Measurements from ENCODE around the gene TEFM. TPM values are rescaled to one million over a fixed set of nuclear protein-coding genes. Genes with fewer than 3 reads are reported as not detected.

Gene TEFM
- total and polyA plus RNA-seq, 2 experiments from 2014 or later = 14.2 to 19.2 TPM

- H3K27ac ChIP-seq = no peak overlapping the region
- H3K4me2 ChIP-seq = no peak overlapping the region
- no peaks in the 10 kb centered on the region for H3K4me1 ChIP-seq (ENCODE audit: insufficient read depth)
- WGBS (ENCODE audit: low lambda C conversion rate, missing lambda C conversion rate) = 96% methylated on average over 5 of the region's 5 CpGs
- no peaks in the 10 kb centered on the region for H3K27me3 ChIP-seq
- TF ChIP-seq EZH2 (IDR thresholded peaks at IDR 0.05; ENCODE audit: borderline replicate concordance) = no peak
- no peak for TF ChIP-seq EZH2phosphoT487 (IDR thresholded peaks at IDR 0.05; ENCODE audit: low read depth, severe bottlenecking, unreplicated experiment)
- TF ChIP-seq, protein P1, sequence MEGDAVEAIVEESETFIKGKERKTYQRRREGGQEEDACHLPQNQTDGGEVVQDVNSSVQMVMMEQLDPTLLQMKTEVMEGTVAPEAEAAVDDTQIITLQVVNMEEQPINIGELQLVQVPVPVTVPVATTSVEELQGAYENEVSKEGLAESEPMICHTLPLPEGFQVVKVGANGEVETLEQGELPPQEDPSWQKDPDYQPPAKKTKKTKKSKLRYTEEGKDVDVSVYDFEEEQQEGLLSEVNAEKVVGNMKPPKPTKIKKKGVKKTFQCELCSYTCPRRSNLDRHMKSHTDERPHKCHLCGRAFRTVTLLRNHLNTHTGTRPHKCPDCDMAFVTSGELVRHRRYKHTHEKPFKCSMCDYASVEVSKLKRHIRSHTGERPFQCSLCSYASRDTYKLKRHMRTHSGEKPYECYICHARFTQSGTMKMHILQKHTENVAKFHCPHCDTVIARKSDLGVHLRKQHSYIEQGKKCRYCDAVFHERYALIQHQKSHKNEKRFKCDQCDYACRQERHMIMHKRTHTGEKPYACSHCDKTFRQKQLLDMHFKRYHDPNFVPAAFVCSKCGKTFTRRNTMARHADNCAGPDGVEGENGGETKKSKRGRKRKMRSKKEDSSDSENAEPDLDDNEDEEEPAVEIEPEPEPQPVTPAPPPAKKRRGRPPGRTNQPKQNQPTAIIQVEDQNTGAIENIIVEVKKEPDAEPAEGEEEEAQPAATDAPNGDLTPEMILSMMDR (IDR thresholded peaks at IDR 0.05; ENCODE audit: poor library complexity) = no peak
- H3K36me3 ChIP-seq (replicated peaks; ENCODE audit: insufficient read depth, low read depth) = no peaks in the 10 kb centered on the region
- DNase-seq (ENCODE audit: low spot score) = no peak
- peaks cover 5% of the 10 kb centered on the region for H3K79me2 ChIP-seq
- H3K4me3 ChIP-seq = no peak overlapping the region
- no peaks in the 10 kb centered on the region for H4K20me1 ChIP-seq (ENCODE audit: insufficient read depth, poor library complexity, severe bottlenecking)
- H2AFZ ChIP-seq = no peak overlapping the region
- no peaks in the 10 kb centered on the region for H3K9me3 ChIP-seq (ENCODE audit: low read depth)
- no peaks in the 10 kb centered on the region for H3K9me2 ChIP-seq (replicated peaks; ENCODE audit: insufficient read depth)
These were observed 8.7 kb downstream of the TEFM start for GRCh38 chr17:30897311-30897710.

DNA sequence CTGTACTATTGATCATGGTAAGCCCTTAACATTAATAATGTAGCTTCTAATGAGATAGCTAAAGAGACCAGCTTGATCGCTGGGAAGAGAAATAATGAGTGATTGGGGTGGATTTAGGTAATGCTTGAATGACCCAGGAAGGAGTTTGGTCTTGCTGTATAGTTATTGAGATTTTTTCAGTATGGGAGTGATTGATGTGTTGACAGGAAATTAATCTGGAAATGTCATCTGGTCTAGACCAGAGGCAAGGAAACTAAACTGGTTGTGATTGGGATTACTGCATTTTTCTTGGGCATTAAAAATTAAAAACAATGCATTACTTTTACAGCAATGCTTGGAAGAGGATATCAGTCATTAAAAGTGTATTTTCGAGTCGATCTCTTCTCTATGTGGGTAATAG, 11.8 kb downstream of the TEFM start:
- Histone ChIP-seq H2AFZ (no peak overlapping the region), H3K9me2 (replicated peaks; ENCODE audit: insufficient read depth) (no peaks in the 10 kb centered on the region), H3K4me1 (ENCODE audit: insufficient read depth) (no peaks in the 10 kb centered on the region), H3K4me2 (no peak overlapping the region), H3K27ac (no peak overlapping the region), H3K4me3 (no peak overlapping the region), H3K9me3 (ENCODE audit: low read depth) (no peaks in the 10 kb centered on the region), H3K36me3 (replicated peaks; ENCODE audit: insufficient read depth, low read depth) (no peaks in the 10 kb centered on the region), H3K27me3 (no peaks in the 10 kb centered on the region), H4K20me1 (ENCODE audit: insufficient read depth, poor library complexity, severe bottlenecking) (no peaks in the 10 kb centered on the region), H3K79me2 (no peaks in the 10 kb centered on the region)
- DNase-seq (ENCODE audit: low spot score) = no peak
- 96% methylated on average over 3 of the region's 3 CpGs for WGBS (ENCODE audit: low lambda C conversion rate, missing lambda C conversion rate)
- TF ChIP-seq, protein P1 (IDR thresholded peaks at IDR 0.05; ENCODE audit: poor library complexity) = no peak

GRCh38 chr17:30886187-30886586, 19.9 kb downstream of the TEFM start:
- H3K27ac ChIP-seq = no peak overlapping the region
- no peaks in the 10 kb centered on the region for H3K9me2 ChIP-seq (replicated peaks; ENCODE audit: insufficient read depth)
- 96% methylated on average over 5 of the region's 5 CpGs for WGBS (ENCODE audit: low lambda C conversion rate, missing lambda C conversion rate)
- no peak overlapping the region for H3K4me3 ChIP-seq
- no peaks in the 10 kb centered on the region for H4K20me1 ChIP-seq (ENCODE audit: insufficient read depth, poor library complexity, severe bottlenecking)
- no peaks in the 10 kb centered on the region for H3K4me1 ChIP-seq (ENCODE audit: insufficient read depth)
- no peak overlapping the region for H2AFZ ChIP-seq
- no peaks in the 10 kb centered on the region for H3K79me2 ChIP-seq
- H3K9me3 ChIP-seq (ENCODE audit: low read depth) = no peaks in the 10 kb centered on the region
- H3K36me3 ChIP-seq (replicated peaks; ENCODE audit: insufficient read depth, low read depth) = no peaks in the 10 kb centered on the region
- no peak overlapping the region for H3K4me2 ChIP-seq
- DNase-seq (ENCODE audit: low spot score) = no peak
- no peaks in the 10 kb centered on the region for H3K27me3 ChIP-seq
- no peak for TF ChIP-seq EZH2 (IDR thresholded peaks at IDR 0.05; ENCODE audit: borderline replicate concordance)
- TF ChIP-seq, protein P1 (IDR thresholded peaks at IDR 0.05; ENCODE audit: poor library complexity) = no peak
- no peak for TF ChIP-seq EZH2phosphoT487 (IDR thresholded peaks at IDR 0.05; ENCODE audit: low read depth, severe bottlenecking, unreplicated experiment)

- no peaks in the 10 kb centered on the region for H3K79me2 ChIP-seq
- H4K20me1 ChIP-seq (ENCODE audit: insufficient read depth, poor library complexity, severe bottlenecking) = no peaks in the 10 kb centered on the region
- 98% methylated on average over 6 of the region's 6 CpGs for WGBS (ENCODE audit: low lambda C conversion rate, missing lambda C conversion rate)
- no peaks in the 10 kb centered on the region for H3K9me3 ChIP-seq (ENCODE audit: low read depth)
- no peaks in the 10 kb centered on the region for H3K36me3 ChIP-seq (replicated peaks; ENCODE audit: insufficient read depth, low read depth)
- H3K4me2 ChIP-seq = no peak overlapping the region
- H3K9me2 ChIP-seq (replicated peaks; ENCODE audit: insufficient read depth) = no peaks in the 10 kb centered on the region
- DNase-seq (ENCODE audit: low spot score) = no peak
- H3K27me3 ChIP-seq = no peaks in the 10 kb centered on the region
- H3K27ac ChIP-seq = no peak overlapping the region
- no peak overlapping the region for H3K4me3 ChIP-seq
- H3K4me1 ChIP-seq (ENCODE audit: insufficient read depth) = no peaks in the 10 kb centered on the region
- TF ChIP-seq, protein P1 (IDR thresholded peaks at IDR 0.05; ENCODE audit: poor library complexity) = no peak
- TF ChIP-seq EZH2 (IDR thresholded peaks at IDR 0.05; ENCODE audit: borderline replicate concordance) (no peak), EZH2phosphoT487 (IDR thresholded peaks at IDR 0.05; ENCODE audit: low read depth, severe bottlenecking, unreplicated experiment) (no peak)
- no peak overlapping the region for H2AFZ ChIP-seq
These were observed 37.0 kb downstream of the TEFM start for GRCh38 chr17:30869005-30869404.

Data from hepatocyte (in vitro differentiated cells).